Heart left ventricle (tissue), 13 donors: ENCODE data around the gene C10orf53.

Experiments
- CTCF ChIP-seq, 12 donors: fragments of 200-600 bp; sonication (generic) in 4 of 12; IDR thresholded peaks; one replicate each; pipeline versions ENCODE4 v1.5.0 to v1.8.0; 2018 to 2022; ENCODE audit warnings: antibody characterized with exemption in 12 of 12, mild to moderate bottlenecking in 5 of 12
- POLR2A ChIP-seq, 2 donors: fragments of 450-650 bp; IDR thresholded peaks; one replicate each; pipeline ENCODE4 v1.6.1; 2017; ENCODE audit warnings: antibody characterized with exemption in 2 of 2, mild to moderate bottlenecking in 2 of 2, moderate library complexity in 2 of 2
- donor health status: ischemic (EF 13 %, LVEDD 7.1; RV severe dilation, severe dysfunction).
- donor health status: DM: no; HTN: yes; CAD: no.
- donor health status: DM: no; HTN: no; CAD: no.
- donor health status: ischemic (EF 25% LVEDD 6.9; RV normal size, moderate dysfunction).
- donor health status: ischemic (EF 25% LVEDD 5.7; RV mildly dilated, moderate dysfunction).
- donor health status: ischemic (EF 35%, LVEDD 5.7; RV mildly dilated, moderate dysfunction).
- donor health status: nonischemic (EF 11% LVEDD 7.7; RV severe dilation, severe dysfunction).
- donor health status: DM: yes; HTN: yes; CAD: no.
- donor health status: PGD.
- donor health status: ischemic (EF 29% LVEDD 5.4; RV normal size, mild dysfunction).
- donor health status: nonischemic (EF 23%, LVEDD 6.1; RV moderate dilation, normal function).

GRCh38 chr10:49740346-49741107, 61.1 kb downstream of the C10orf53 start:
- TF ChIP-seq POLR2A (IDR thresholded peaks at IDR 0.05): no peak
- TF ChIP-seq CTCF (IDR thresholded peaks at IDR 0.05): no peak
